Ectodermal cell (in vitro differentiated cells): ENCODE results near the gene KCNK4.

ENCODE experiments used
- H3K27ac ChIP-seq: 2 replicates; pipeline ENCODE4 v1.7.0; 2013; ENCODE audit warnings: mild to moderate bottlenecking, low read depth, low read length; ENCODE audit not compliant: insufficient read depth, poor library complexity, severe bottlenecking
- H3K27me3 ChIP-seq: 2 replicates; pipeline ENCODE4 v1.7.0; 2013; ENCODE audit warnings: mild to moderate bottlenecking, low read length; ENCODE audit not compliant: insufficient read depth, control insufficient read depth, poor library complexity, severe bottlenecking
- H3K36me3 ChIP-seq: one replicate; pipeline ENCODE4 v1.7.0; 2013; ENCODE audit warnings: low read length; ENCODE audit not compliant: control insufficient read depth, insufficient read depth
- H3K4me1 ChIP-seq: one replicate; pipeline ENCODE4 v1.7.0; 2013; ENCODE audit warnings: low read length; ENCODE audit not compliant: control insufficient read depth, insufficient read depth
- H3K4me3 ChIP-seq: 2 replicates; pipeline ENCODE4 v1.7.0; 2013; ENCODE audit warnings: low read depth, low read length, control low read depth; ENCODE audit not compliant: insufficient read depth
- H3K9me3 ChIP-seq: 2 replicates; pipeline ENCODE4 v1.7.0; 2013; ENCODE audit warnings: mild to moderate bottlenecking, low read length, moderate library complexity; ENCODE audit not compliant: control insufficient read depth
- WGBS, 2 experiments: methylation state at CpG; one replicate each; pipeline ENCODE4 v1.1.7; 2013; ENCODE audit warnings: missing lambda C conversion rate in 2 of 2; 5-methylcytosine and 5-hydroxymethylcytosine counted together

The KCNK4 gene

DNA sequence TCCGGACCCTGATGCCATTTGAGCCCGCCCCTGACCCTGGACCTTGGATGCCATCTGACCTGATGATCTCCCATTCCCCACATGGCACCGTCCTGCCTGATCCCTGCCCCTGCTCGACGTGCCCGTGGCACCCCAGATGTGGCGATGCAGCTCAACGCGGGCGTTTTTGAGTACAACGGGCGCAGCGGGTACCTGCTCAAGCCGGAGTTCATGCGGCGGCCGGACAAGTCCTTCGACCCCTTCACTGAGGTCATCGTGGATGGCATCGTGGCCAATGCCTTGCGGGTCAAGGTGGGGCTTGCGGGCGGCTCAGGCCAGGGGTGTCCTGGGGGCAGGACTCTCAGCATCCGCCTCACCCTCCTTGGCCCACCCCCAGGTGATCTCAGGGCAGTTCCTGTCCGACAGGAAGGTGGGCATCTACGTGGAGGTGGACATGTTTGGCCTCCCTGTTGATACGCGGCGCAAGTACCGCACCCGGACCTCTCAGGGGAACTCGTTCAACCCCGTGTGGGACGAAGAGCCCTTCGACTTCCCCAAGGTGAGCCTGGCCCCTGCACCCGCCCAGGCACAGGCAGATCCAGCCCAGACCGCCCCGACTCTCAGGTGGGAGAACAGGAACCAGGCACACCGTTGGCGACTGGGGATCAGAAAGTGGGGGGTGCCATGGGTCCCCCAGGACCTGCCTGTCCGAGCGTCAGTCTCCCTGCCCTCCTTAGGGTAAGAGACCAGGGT, 28.7 kb upstream of the KCNK4 start:
- Histone ChIP-seq H3K27ac (no peak overlapping the region), H3K4me3 (no peak overlapping the region), H3K36me3 (peaks cover 25% of the 10 kb centered on the region), H3K27me3 (no peaks in the 10 kb centered on the region), H3K4me1 (peaks cover 10% of the 10 kb centered on the region), H3K9me3 (no peaks in the 10 kb centered on the region)
- WGBS, 2 experiments: 96 to 97% methylated on average over 42 of the region's 42 CpGs

DNA sequence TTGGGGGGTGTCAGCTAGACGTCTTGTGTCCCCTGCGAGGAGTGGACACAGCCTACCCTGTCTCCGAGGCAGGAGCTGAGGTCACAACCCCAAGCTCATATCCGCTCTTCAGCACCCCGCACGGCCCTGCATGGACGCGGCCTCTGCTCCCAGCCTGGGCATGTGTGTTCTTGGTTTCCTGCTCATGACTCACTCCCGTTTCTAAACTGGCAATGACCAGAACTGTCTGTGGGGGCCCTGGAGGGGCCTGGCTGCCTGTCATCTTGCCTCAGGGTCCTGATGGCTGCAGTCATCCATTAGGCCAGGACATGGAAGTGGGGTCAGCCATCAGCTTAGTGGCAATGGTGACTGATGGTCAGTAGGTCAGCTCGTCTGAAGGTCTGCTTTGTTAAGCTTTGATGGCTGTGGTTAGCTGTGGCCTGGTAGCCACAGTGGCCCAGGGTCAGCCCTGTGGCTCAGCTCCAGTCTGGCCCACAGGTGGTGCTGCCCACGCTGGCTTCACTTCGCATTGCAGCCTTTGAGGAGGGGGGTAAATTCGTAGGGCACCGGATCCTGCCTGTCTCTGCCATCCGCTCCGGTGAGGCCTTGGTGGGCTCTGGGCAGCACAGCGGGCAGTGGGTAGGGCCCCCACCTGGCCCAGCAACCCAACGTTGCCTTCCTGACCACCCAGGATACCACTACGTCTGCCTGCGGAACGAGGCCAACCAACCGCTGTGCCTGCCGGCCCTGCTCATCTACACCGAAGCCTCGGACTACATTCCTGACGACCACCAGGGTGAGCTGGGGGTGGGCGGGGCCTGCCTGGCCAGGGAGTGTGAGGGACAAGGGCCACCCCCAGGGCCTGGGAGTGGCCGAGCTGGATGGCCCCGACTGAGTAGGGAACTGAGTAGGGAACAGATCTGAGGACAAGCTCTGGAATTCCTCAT, 27.8 kb upstream of the KCNK4 start:
- H3K27me3 ChIP-seq: no peaks in the 10 kb centered on the region
- no peak overlapping the region for H3K4me3 ChIP-seq
- H3K36me3 ChIP-seq: peaks cover 24% of the 10 kb centered on the region
- no peak overlapping the region for H3K27ac ChIP-seq
- WGBS, 2 experiments: 79 to 80% methylated on average over 29 of the region's 29 CpGs
- H3K4me1 ChIP-seq: peaks cover 10% of the 10 kb centered on the region
- H3K9me3 ChIP-seq: no peaks in the 10 kb centered on the region

DNA sequence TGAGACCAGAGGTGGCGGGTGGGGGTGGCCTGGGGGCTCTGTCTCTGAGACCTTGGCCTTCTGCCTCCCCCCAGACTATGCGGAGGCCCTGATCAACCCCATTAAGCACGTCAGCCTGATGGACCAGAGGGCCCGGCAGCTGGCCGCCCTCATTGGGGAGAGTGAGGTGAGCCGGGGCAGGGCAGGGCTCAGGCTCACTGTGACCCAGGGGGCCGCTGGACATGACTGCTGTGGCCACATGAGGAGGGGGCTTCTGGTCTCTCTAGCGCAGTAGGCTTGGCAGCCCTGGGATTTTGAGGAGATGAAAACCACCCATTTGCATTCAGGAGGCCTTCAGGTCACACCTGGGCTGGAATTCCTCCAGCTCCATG, 27.2 kb upstream of the KCNK4 start:
- Histone ChIP-seq H3K4me1 (peaks cover 14% of the 10 kb centered on the region), H3K9me3 (no peaks in the 10 kb centered on the region), H3K27me3 (no peaks in the 10 kb centered on the region), H3K36me3 (peaks cover 18% of the 10 kb centered on the region), H3K4me3 (no peak overlapping the region), H3K27ac (peak overlapping the region; percentile 8)
- WGBS, 2 experiments: 92 to 95% methylated on average over 8 of the region's 8 CpGs

DNA sequence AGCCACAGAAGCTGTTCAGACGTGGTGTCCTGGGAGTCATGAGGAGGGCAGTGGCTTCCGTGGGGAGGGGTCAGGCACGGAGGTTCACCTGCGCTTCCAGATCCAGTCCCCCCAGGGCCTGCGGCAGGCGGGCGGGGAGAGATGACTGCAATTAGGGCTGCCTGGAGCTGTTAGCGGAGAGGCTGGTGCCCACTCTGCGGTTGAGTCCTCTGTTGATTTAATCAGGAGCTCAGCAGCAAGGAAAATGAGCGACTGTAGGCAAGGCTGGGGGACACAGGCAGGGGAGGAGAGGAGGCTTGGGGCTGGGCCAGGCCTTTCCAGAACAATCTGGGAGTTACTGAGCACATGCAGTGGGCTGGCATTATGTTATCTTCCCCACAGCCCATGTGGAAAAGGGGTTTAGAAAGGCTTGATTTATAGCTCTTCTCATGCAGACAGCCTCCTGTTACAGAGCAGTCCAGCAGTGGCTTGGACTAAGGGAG, 26.7 kb upstream of the KCNK4 start:
- H3K36me3 ChIP-seq: peaks cover 13% of the 10 kb centered on the region
- no peaks in the 10 kb centered on the region for H3K9me3 ChIP-seq
- H3K4me1 ChIP-seq: peaks cover 14% of the 10 kb centered on the region
- 95 to 96% methylated on average over 10 of the region's 10 CpGs for WGBS, 2 experiments
- no peak overlapping the region for H3K27ac ChIP-seq
- H3K4me3 ChIP-seq: no peak overlapping the region
- H3K27me3 ChIP-seq: no peaks in the 10 kb centered on the region

DNA sequence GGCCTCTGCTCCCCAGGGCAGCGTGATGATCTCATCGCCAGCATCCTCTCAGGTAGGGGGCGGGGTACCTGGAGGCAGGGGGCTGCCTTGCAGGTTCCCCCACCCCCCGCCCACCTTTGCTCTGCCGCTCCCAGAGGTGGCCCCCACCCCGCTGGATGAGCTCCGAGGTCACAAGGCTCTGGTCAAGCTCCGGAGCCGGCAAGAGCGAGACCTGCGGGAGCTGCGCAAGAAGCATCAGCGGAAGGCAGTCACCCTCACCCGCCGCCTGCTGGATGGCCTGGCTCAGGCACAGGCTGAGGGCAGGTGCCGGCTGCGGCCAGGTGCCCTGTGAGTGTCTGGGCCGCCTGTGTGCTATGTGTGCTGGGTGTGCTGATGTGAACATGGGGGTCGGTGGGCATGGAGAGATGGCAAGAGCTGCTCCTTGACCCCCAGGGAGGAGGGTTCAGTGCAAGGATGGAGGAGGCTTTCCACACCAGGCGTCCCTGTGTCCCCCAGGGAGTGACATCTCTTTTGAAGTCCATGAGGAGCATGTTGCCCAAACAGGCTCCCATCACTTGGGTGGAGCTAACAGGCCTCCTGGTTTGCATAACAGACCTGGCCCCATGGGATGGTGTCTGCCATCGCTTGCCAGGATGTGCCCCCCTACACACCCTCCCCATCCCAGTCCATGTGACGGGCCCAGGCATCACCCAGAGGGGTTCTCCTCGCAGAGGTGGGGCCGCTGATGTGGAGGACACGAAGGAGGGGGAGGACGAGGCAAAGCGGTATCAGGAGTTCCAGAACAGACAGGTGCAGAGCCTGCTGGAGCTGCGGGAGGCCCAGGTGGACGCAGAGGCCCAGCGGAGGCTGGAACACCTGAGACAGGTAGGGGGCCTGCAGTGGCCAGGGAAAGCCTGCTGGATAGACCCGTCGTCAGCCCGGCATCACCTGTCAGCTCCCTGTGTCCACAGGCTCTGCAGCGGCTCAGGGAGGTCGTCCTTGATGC, 25.6 kb upstream of the KCNK4 start:
- H3K4me3 ChIP-seq: no peak overlapping the region
- H3K36me3 ChIP-seq: peaks cover 12% of the 10 kb centered on the region
- peaks cover 14% of the 10 kb centered on the region for H3K4me1 ChIP-seq
- H3K9me3 ChIP-seq: no peaks in the 10 kb centered on the region
- H3K27ac ChIP-seq: no peak overlapping the region
- H3K27me3 ChIP-seq: no peaks in the 10 kb centered on the region
- 93 to 94% methylated on average over 35 of the region's 35 CpGs for WGBS, 2 experiments

DNA sequence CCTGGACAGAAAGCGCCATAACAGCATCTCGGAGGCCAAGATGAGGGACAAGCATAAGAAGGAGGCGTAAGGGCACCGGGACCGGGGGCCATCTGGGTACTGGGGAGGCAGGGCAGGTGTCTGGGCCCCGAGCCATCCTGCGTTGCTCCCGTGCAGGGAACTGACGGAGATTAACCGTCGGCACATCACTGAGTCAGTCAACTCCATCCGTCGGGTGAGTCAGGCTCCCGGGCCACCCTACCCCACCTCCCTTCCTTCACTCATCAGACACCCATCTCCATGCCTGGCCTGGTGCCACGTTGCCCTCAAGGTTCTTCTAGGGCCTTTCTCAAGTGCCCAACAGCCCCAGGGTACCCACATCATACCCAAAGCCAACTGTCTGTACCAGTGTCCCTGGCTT, 24.8 kb upstream of the KCNK4 start:
- Histone ChIP-seq H3K36me3 (peaks cover 12% of the 10 kb centered on the region), H3K4me3 (no peak overlapping the region), H3K27me3 (no peaks in the 10 kb centered on the region), H3K9me3 (no peaks in the 10 kb centered on the region), H3K27ac (no peak overlapping the region), H3K4me1 (peaks cover 14% of the 10 kb centered on the region)
- WGBS, 2 experiments: 94% methylated on average over 15 of the region's 15 CpGs

DNA sequence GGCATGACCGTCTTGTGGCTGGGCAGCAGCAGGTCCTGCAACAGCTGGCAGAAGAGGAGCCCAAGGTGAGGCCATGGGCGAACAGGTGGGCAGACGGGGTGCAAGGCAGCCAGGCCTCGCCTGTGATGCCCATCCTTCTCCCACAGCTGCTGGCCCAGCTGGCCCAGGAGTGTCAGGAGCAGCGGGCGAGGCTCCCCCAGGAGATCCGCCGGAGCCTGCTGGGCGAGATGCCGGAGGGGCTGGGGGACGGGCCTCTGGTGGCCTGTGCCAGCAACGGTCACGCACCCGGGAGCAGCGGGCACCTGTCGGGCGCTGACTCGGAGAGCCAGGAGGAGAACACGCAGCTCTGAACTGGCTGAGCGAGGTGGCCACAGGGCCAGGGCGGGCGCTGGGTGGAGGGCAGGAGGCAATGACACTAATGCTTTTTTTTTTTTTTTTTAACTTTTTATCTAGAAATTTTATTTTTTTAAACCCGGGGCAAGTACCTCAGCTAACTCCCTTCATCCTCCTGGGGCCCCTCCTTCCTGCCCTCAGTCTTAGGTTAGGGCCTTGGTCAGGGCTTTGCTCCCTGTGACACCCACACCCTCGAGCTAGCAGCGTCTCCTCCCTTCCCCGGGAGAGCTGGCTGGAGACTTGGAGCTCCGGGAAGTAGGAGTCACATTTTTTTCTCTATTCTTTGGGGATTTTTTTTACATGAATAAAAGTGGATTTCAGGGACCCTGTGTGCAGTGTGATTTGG, 23.7 kb upstream of the KCNK4 start:
- 93% methylated on average over 27 of the region's 27 CpGs for WGBS, 2 experiments
- Histone ChIP-seq H3K4me1 (peaks cover 14% of the 10 kb centered on the region), H3K27me3 (no peaks in the 10 kb centered on the region)

DNA sequence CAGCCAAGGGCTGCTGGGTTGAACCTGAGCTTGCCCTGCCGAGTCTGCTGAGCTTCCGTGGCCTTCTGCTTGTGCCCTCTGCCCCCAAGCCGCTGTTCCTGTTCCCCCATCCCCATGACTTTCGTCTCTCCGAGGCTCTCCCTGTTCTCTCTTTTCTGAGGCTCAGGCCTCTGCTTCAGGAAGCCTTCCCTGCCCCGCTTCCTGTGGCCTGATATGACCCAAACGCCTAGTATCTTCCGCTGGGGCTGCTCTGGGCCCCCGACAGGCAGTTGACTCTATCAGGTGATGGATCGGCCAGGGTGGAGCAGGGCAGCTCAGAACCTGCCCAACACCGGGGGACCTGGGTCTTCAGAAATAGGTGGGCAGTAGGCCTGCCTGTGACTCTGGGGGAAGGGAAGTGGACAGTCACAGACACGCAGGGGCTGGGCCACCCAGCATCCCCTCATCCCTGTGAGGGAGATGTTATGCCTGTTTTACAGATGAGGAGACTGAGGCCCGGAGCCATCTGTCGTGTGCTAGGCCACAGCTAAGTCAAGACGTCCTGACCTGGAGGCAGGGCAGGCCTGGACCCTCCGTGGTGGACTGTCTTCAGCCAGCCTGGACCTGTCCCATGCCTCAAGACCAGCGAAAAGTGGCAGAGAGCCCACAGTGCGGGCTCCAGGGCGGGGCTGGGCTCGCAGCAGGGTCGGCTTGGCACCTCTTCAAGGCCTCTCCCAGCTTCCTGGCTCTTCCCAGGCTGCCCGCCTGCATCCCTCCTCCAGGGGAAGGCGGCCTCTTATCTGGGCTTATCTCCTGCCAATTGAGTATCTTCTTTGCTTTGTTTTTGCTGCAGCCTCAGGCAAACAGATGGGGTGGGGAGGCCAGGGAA, 22.8 kb upstream of the KCNK4 start:
- Histone ChIP-seq H3K4me1 (peaks cover 11% of the 10 kb centered on the region), H3K4me3 (peak overlapping the region; percentile 95), H3K9me3 (no peaks in the 10 kb centered on the region), H3K27me3 (no peaks in the 10 kb centered on the region), H3K36me3 (peaks cover 3% of the 10 kb centered on the region), H3K27ac (no peak overlapping the region)
- 92% methylated on average over 23 of the region's 23 CpGs for WGBS, 2 experiments

More for the DNA sequence above, 23.7 kb upstream of the KCNK4 start:
- Histone ChIP-seq H3K27ac (no peak overlapping the region), H3K9me3 (no peaks in the 10 kb centered on the region), H3K4me3 (no peak overlapping the region), H3K36me3 (peaks cover 8% of the 10 kb centered on the region)
